SK-N-SH (cell line): ENCODE results near the gene ERP29. TPM values are rescaled to one million over a fixed set of nuclear protein-coding genes. Genes with fewer than 3 reads are reported as not detected.

ENCODE experiments used
- CTCF ChIA-PET: fragments of 300-600, 350-600 bp; formaldehyde crosslinking; extraction: SDS; loops from one replicate; lab custom pipeline; 2021; lab: Yijun Ruan, JAX
- POLR2A ChIA-PET: fragments of 350-600 bp; sonication (Branson Sonifier 250); formaldehyde crosslinking; extraction: SDS; loops from one replicate; lab custom pipeline; 2020; ENCODE audit warnings: antibody characterized with exemption, inconsistent platforms; lab: Yijun Ruan, JAX
- DNase-seq: peaks from one replicate; pipeline ENCODE4 v3.0.0; 2012
- H2AFZ ChIP-seq: fragments of 200-600 bp; sonication (generic); 2 replicates; pipeline ENCODE4 v1.8.1; 2016; ENCODE audit warnings: antibody characterized with exemption, mild to moderate bottlenecking, low read depth
- H3F3A ChIP-seq: fragments of 200-600 bp; sonication (generic); replicated peaks from 2 replicates; pipeline ENCODE3; 2016; ENCODE audit warnings: antibody characterized with exemption, mild to moderate bottlenecking; ENCODE audit not compliant: insufficient read depth
- H3K27ac ChIP-seq, 2 experiments: fragments of 200-500 bp in 1 of 2; fragments of 200-600 bp in 1 of 2; sonication (Bioruptor generic) in 1 of 2; sonication (generic), shearing (Covaris generic) in 1 of 2; 2 replicates each; pipeline versions ENCODE4 v1.5.1 to v1.6.1; 2014 to 2016; ENCODE audit warnings: low read depth in 2 of 2, inconsistent platforms in 1 of 2, low read length in 1 of 2, mild to moderate bottlenecking in 1 of 2, mixed read lengths in 1 of 2
- H3K27me3 ChIP-seq: fragments of 200-600 bp; sonication (generic), shearing (Covaris generic); 2 replicates; pipeline ENCODE4 v1.6.1; 2016; ENCODE audit warnings: mixed run types; ENCODE audit not compliant: insufficient read depth
- H3K36me3 ChIP-seq, 2 experiments: fragments of 200-500 bp in 1 of 2; fragments of 200-600 bp in 1 of 2; sonication (Bioruptor generic) in 1 of 2; sonication (generic) in 1 of 2; replicated peaks in 1 of 2; 2 replicates each; pipeline versions ENCODE3 to v1.5.1; 2014 to 2016; ENCODE audit warnings: low read length in 1 of 2, mild to moderate bottlenecking in 1 of 2; ENCODE audit not compliant: insufficient read depth in 2 of 2, control insufficient read depth in 1 of 2
- H3K4me1 ChIP-seq, 2 experiments: fragments of 200-500 bp in 1 of 2; fragments of 200-600 bp in 1 of 2; sonication (Bioruptor generic) in 1 of 2; sonication (generic), shearing (Covaris generic) in 1 of 2; 2 replicates each; pipeline versions ENCODE4 v1.5.1 to v1.6.1; 2014 to 2016; ENCODE audit warnings: low read depth in 1 of 2, low read length in 1 of 2, mixed run types in 1 of 2; ENCODE audit not compliant: insufficient read depth in 2 of 2, control insufficient read depth in 1 of 2
- H3K4me2 ChIP-seq: fragments of 200-600 bp; sonication (generic), shearing (Covaris generic); 2 replicates; pipeline ENCODE4 v1.6.1; 2017; ENCODE audit warnings: mixed run types
- H3K4me3 ChIP-seq, 2 experiments: fragments of 200-500 bp in 1 of 2; fragments of 200-600 bp in 1 of 2; sonication (Bioruptor generic) in 1 of 2; sonication (generic), shearing (Covaris generic) in 1 of 2; 2 replicates each; pipeline versions ENCODE4 v1.5.1 to v1.8.1; 2014 to 2016; ENCODE audit warnings: low read depth in 2 of 2, inconsistent platforms in 1 of 2, low read length in 1 of 2, mild to moderate bottlenecking in 1 of 2, mixed read lengths in 1 of 2, moderate library complexity in 1 of 2
- H3K79me2 ChIP-seq: fragments of 200-600 bp; sonication (generic); 2 replicates; pipeline ENCODE4 v1.8.1; 2017; ENCODE audit warnings: mild to moderate bottlenecking; ENCODE audit not compliant: insufficient read depth
- H3K9ac ChIP-seq: fragments of 200-600 bp; sonication (generic); 2 replicates; pipeline ENCODE4 v1.6.1; 2017; ENCODE audit warnings: mixed run types
- H3K9me2 ChIP-seq: fragments of 200-600 bp; sonication (generic); 2 replicates; pipeline ENCODE4 v1.6.1; 2017; ENCODE audit warnings: mixed run types
- H3K9me3 ChIP-seq: fragments of 200-600 bp; sonication (generic); 2 replicates; pipeline ENCODE4 v1.6.1; 2017; ENCODE audit warnings: mixed run types, mild to moderate bottlenecking, moderate library complexity
- H4K20me1 ChIP-seq: fragments of 200-600 bp; sonication (generic); 2 replicates; pipeline ENCODE4 v1.6.1; 2017; ENCODE audit warnings: mild to moderate bottlenecking, mixed run types; ENCODE audit not compliant: insufficient read depth
- CHD2 ChIP-seq: fragments of 150-350 bp; IDR thresholded peaks from 2 replicates; pipeline ENCODE4 v1.6.1; 2018; ENCODE audit warnings: low read length; ENCODE audit not compliant: partially characterized antibody
- EZH2phosphoT487 ChIP-seq: fragments of 200-600 bp; sonication (generic); IDR thresholded peaks from 2 replicates; pipeline ENCODE4 v1.6.1; 2017; ENCODE audit warnings: low read depth, mixed run types, mild to moderate bottlenecking, antibody characterized with exemption, moderate library complexity, borderline replicate concordance
- FOXM1 ChIP-seq: IDR thresholded peaks from 2 replicates; pipeline ENCODE4 v1.4.0; 2012; ENCODE audit warnings: low read depth, mild to moderate bottlenecking
- GABPA ChIP-seq: IDR thresholded peaks from 2 replicates; pipeline ENCODE4 v1.4.0; 2012; ENCODE audit warnings: low read depth, mild to moderate bottlenecking
- GATA2 ChIP-seq: sonication (generic); formaldehyde crosslinking; IDR thresholded peaks from 2 replicates; pipeline ENCODE4 v1.5.0; 2020; ENCODE audit warnings: mild to moderate bottlenecking, missing genetic modification reagents
- JUND ChIP-seq: IDR thresholded peaks from 2 replicates; pipeline ENCODE4 v1.4.0; 2012
- MAX ChIP-seq: IDR thresholded peaks from 2 replicates; pipeline ENCODE4 v1.4.0; 2012; ENCODE audit warnings: low read depth
- MEF2A ChIP-seq: IDR thresholded peaks from 2 replicates; pipeline ENCODE4 v1.4.0; 2012; ENCODE audit warnings: low read depth, borderline replicate concordance
- MXI1 ChIP-seq: IDR thresholded peaks from 2 replicates; pipeline ENCODE4 v1.6.1; 2012; ENCODE audit warnings: mild to moderate bottlenecking, low read depth, low read length, improper control_type of control experiment
- NRF1 ChIP-seq: IDR thresholded peaks from 2 replicates; pipeline ENCODE4 v1.6.1; 2012; ENCODE audit warnings: low read depth, mild to moderate bottlenecking, low read length
- RAD21 ChIP-seq: IDR thresholded peaks from 2 replicates; pipeline ENCODE4 v1.6.1; 2012; ENCODE audit warnings: mild to moderate bottlenecking, low read length
- RCOR1 ChIP-seq: fragments of 150-350 bp; IDR thresholded peaks from 2 replicates; pipeline ENCODE4 v1.6.1; 2017; ENCODE audit warnings: antibody characterized with exemption, low read length
- REST ChIP-seq: IDR thresholded peaks from 2 replicates; pipeline ENCODE4 v1.6.1; 2012; ENCODE audit warnings: mild to moderate bottlenecking, low read depth, low read length, moderate library complexity
- RFX5 ChIP-seq: IDR thresholded peaks from 2 replicates; pipeline ENCODE4 v1.6.1; 2012; ENCODE audit warnings: mild to moderate bottlenecking, improper control_type of control experiment, low read length
- RXRA ChIP-seq: IDR thresholded peaks from 2 replicates; pipeline ENCODE4 v1.4.0; 2012; ENCODE audit warnings: low read depth, mild to moderate bottlenecking, borderline replicate concordance
- SMC3 ChIP-seq: IDR thresholded peaks from 2 replicates; pipeline ENCODE4 v1.6.1; 2012; ENCODE audit warnings: low read depth, low read length, improper control_type of control experiment
- TEAD4 ChIP-seq: IDR thresholded peaks from 2 replicates; pipeline ENCODE4 v1.4.0; 2012; ENCODE audit warnings: mild to moderate bottlenecking, borderline replicate concordance; ENCODE audit not compliant: insufficient read depth
- USF2 ChIP-seq: fragments of 150-350 bp; IDR thresholded peaks from 2 replicates; pipeline ENCODE4 v1.6.1; 2017; ENCODE audit warnings: antibody characterized with exemption, low read length, low read depth, borderline replicate concordance
- ZBTB33 ChIP-seq: IDR thresholded peaks from 2 replicates; pipeline ENCODE4 v1.4.0; 2012; ENCODE audit warnings: low read depth, borderline replicate concordance
- WGBS: methylation state at CpG from one replicate; pipeline ENCODE4 v1.1.6; 2017; ENCODE audit warnings: low lambda C conversion rate; 5-methylcytosine and 5-hydroxymethylcytosine counted together
- polyA plus RNA-seq, 3 experiments: library from polyadenylated mRNA; depleted of rRNA; stranded (reverse); fragments of >200 nt; gene quantifications; 2 replicates each; pipeline ENCODE4 v1.2.3, GENCODE V29; 2012

The ERP29 gene
- polyA plus RNA-seq, 1 of the 3 experiments (the other 2 are of a cell fraction) = 177 TPM

- Histone ChIP-seq H2AFZ (no peak overlapping the region), H3K9me2 (no peaks in the 10 kb centered on the region), H3K4me1 (no peaks in the 10 kb centered on the region), H3K9me3 (no peaks in the 10 kb centered on the region), H4K20me1 (no peaks in the 10 kb centered on the region), H3K27ac (no peak overlapping the region), H3F3A (peaks cover 7% of the 10 kb centered on the region), H3K79me2 (no peaks in the 10 kb centered on the region), H3K4me2 (no peak overlapping the region), H3K9ac (no peak overlapping the region), H3K27me3 (no peaks in the 10 kb centered on the region), H3K36me3 (peaks cover 71 to 73% of the 10 kb centered on the region in 2 experiments), H3K4me3 (no peak overlapping the region)
- 90% methylated on average over 4 of the region's 5 CpGs for WGBS
- ChIA-PET CTCF (interaction anchor here (1.0 kb wide), 1 partner anchor 166 kb away, joined by 3 read pairs; no protein-coding TSS in a partner anchor), POLR2A (no interaction called here)
- no peak for DNase-seq
- no peak for TF ChIP-seq MAX
- no peak for TF ChIP-seq MEF2A
- no peak for TF ChIP-seq NRF1
- TF ChIP-seq RAD21 = no peak
- no peak for TF ChIP-seq RCOR1
- no peak for TF ChIP-seq TEAD4
- TF ChIP-seq EZH2phosphoT487 = no peak
- no peak for TF ChIP-seq SMC3
- no peak for TF ChIP-seq GATA2 (CRISPR knock-in tag)
- TF ChIP-seq USF2 = no peak
- no peak for TF ChIP-seq GABPA
- TF ChIP-seq ZBTB33 = no peak
- no peak for TF ChIP-seq REST
- no peak for TF ChIP-seq JUND
- TF ChIP-seq MXI1 = no peak
- no peak for TF ChIP-seq CHD2
- no peak for TF ChIP-seq RXRA
- TF ChIP-seq RFX5 = no peak
- no peak for TF ChIP-seq FOXM1
These were observed 19.1 kb downstream of the ERP29 start for GRCh38 chr12:112032292-112032691.
